Cerebellar nuclear complex (tissue), 1 donor: ENCODE data around the gene TREM1.
A peak's percentile ranks its signal among the peaks of the same experiment; 100 is the strongest.

Experiments used
- DNase-seq, 2 experiments: peaks; one replicate each; lab custom pipeline; 2025; lab: John Stamatoyannopoulos, UW

Gene TREM1

DNA sequence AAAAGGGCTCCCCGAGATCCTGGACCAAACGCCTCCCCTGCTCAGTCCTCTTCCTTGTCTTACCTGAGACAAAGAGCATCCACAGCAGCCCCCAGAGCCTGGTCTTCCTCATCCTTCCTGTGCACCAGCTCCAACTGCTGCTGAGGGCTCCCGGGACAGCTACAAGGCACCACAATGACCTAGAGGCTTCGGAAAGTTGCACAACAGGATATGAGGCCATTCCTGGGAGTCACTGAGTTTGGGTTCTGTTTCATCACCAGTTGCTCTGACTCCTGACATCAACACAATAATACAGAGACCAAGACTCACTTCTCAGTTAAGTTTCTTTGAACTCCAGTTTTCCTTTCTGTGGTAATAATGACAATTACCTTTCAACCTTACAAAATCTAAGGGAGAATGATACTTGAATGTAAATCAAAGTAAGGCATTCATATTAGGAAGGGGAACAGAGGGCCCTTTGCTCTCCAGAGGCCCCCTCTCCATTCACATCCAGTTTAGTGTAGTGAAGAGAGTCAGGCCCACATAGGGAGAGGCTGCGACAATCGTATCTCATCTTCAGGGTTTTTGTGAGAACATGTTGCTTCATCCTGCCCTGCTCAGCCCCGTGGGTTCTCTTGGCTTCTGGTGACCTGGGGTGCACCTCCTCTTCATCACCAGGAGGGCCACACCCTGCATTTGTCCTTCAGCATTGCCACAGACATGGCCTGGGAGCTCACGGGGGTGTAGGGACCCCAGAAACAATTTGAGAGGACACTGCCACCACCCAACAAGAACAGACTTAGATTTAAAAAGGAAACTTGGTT lies at the start of gene TREM1:
Gene TREM1, minus strand, starts transcription at position 139 of the 803 bp plus-strand sequence. Its CDS starts 27 bp downstream, at position 112.
- no peak for DNase-seq

GRCh38 chr6:41335943-41336342 lies 49.5 kb upstream of the TREM1 start:
- DNase-seq, result no peak

GRCh38 chr6:41335296-41335695 lies 48.8 kb upstream of the TREM1 start, which contains the start of gene NCR2:
TSS of gene NCR2 (plus strand) at chr6:41335608. CDS start at chr6:41335877, 269 bp downstream.
- DNase-seq, result no peak

DNA sequence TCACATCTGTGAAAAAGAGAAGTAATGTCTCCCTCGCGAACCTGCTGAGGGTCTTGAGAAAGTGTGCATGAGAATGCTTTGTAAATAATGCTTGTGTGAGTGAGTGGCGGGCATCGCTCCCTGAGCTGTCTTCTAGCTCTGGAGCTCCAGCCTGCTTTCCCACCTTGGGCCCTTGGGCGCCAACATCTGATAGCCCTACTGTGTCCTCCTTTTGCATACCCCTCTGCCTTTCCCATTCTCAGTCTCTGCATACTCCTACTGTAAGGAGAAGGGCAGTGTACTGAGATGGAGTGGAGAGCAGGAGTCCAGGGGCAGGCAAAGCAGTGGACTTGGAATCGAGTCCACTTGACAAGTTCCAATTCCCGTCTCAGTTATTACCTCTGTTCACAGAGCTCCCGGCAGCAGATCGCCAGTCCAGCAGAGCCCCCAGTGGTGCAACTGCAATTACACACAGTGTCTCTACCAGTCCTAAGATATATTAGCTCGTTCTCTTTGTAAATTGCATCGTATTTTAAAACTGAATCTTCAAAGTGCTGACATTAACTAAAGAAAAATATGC lies 48.1 kb upstream of the TREM1 start:
- no peak for DNase-seq

GRCh38 chr6:41332842-41333736 lies 46.6 kb upstream of the TREM1 start:
- no peak for DNase-seq

- no peak for DNase-seq
Measured at GRCh38 chr6:41332241-41332640, 45.8 kb upstream of the TREM1 start.

- no peak for DNase-seq
Measured at GRCh38 chr6:41331401-41332150, 45.1 kb upstream of the TREM1 start.

DNA sequence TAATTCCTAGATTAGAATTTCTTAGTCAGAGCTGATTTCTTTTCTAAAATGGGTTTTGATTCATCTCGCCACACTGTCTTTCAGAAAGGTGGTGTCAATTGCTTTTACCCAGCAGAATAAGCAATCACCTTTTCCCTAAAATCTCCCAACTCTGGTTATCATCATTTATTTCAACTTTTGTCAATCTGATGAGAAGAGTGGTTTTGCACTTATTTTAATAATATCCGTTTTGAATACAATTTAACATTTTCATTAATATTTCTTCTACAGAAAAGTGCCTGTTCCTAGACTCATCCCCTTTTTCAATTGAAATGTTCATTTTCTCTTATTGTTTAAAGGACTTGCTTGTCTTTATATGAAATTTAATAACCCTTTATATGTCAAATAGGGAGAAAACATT lies 40.7 kb upstream of the TREM1 start:
- DNase-seq, result no peak

DNA sequence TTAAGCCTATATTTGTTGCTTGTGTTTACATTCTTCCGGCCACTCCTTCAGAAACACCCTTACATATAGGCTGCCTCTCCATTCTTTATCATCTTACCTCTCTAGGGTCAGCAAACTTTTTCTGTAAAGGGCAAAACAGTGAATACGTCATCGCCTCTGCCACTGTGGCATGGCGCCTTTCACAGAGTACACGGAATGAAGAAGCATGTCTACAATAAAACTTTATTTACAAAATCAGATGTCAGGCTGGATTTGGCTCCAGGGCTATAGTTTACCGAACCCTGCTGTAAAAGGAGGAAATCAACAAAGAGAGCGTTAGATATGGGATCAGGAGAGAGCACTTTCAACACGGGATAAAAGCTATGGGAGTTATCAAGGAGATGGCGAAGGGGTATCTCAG lies 39.6 kb upstream of the TREM1 start:
- no peak for DNase-seq

GRCh38 chr6:41325446-41326066 lies 39.1 kb upstream of the TREM1 start:
- DNase-seq, result no peak

DNA sequence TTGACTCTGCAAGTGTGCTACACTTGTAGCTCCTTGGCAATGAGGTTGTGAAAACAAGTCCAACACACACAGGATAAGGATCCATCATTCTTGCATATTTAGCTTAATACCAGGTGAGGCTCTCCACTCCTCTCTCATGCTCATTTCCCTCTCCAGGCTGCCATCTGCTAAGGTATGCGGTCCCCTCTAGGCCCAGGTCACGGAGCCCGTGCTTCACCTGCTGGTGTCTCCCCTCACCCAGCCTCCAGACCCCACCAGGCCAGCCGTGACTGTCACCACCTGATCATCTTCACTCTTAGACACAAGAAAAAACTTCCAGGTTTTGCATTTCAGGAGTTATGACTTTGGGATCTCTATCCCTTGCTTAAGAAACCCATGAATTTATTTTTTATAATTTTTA lies 34.7 kb upstream of the TREM1 start:
- no peak for DNase-seq

DNA sequence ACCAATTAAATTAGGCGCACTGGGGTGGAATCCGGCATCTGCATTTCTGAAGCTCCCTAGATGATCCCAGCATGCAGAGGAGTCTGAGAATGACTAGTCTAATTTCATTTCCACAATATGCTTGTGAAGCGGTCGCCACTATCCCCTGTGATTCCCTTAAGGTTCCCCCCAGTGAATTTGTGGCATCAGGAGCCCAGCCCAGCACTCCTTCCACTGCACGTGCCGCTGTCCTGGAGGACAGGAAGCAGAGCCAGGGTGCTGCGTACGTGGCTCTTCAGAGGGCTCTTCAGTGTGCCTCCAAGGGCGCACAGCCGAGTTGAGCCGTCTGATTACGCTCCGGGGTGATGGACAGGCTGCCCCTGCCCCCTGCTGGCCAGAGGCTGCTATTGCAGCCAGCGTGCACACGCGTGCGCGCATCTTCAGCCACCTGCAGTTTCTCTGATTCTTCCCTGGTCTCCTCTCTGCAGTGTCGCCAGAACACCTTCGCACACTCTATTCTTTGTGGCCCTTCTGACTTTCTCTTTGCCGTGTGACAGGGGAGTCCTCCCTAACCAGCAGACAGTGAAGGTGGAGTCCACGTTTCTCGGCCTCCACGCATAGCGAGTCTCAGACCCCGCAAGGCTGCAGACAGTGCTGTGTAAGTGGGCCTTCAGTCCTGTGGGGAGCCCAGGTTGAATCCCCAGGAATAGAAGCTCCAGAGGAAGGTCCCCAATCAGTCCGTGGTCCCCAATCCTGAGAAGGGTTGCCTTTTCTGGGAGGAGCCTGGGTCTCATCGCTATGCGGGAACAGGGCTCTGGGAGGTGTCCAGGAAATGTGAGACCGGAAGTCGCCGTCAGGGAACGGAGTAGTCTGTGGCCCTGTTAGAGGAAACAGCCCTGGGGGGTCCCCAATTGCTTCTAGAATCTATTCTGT lies 32.4 kb upstream of the TREM1 start:
- DNase-seq, result no peak

DNA sequence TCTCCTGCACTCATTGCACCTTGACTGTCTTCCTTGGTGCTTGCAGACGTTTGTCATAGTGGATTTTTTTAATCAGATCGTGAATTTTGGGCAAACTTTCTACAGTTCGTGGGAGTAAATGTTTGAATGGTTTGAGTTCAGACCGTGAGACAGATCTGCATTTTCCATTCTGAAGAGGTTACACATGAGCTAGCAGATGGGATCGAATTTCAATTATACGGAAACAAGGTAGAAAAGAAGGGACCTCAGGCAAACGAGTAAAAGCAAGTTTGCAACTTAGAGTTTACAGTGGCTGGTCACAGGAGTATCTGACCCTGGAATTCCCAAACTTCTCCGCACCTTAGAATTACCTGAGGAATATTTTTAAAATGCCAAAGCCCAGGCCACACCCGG lies 31.8 kb upstream of the TREM1 start:
- no peak for DNase-seq

- no peak for DNase-seq
Measured at GRCh38 chr6:41315943-41316620, 29.6 kb upstream of the TREM1 start.

DNA sequence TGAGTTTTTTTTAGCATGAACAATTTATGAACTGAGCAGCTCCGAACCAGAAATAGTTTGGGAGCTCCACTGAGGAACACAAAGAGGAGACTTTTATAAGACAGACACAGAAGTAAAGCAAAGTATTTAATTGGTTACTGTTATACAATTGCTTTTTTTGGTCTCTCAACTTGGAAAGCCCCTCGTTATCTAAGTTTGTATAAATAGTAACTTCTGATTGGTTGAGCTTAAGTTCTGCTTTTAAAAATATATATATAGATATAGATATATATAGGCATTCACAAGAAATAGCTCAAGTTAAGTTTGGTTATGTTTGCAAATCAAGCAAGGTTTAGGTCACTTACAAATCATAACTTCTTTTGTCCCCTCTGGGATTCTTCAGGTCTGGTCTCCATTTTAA lies 28.7 kb upstream of the TREM1 start:
- no peak for DNase-seq

GRCh38 chr6:41306187-41306854 lies 19.8 kb upstream of the TREM1 start:
- peak in 1 of 2 experiments; percentile 22 for DNase-seq

DNA sequence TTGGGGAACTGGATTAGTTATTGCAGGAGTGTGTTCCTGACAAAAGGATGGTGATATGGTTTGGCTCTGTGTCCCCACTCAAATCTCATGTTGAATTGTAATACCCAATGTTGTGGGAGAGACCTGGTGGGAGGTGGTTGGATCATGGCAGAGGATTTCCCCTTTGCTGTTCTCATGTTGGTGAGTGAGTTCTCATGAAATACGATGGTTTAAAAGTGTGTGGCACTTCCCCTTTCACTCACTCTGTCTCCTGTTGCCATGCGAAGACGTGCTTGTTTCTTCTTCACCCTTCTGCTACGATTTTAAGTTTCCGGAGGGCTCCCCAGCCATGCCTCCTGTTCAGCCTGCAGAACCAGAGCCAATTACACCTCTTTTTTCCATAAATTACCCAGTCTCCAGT lies 16.2 kb upstream of the TREM1 start:
- no peak for DNase-seq

GRCh38 chr6:41298785-41299502 lies 12.5 kb upstream of the TREM1 start:
- no peak for DNase-seq
